ENCODE measurements around the gene MRPL37. TPM values are rescaled to one million over a fixed set of nuclear protein-coding genes. Genes with fewer than 3 reads are reported as not detected.

MRPL37 gene
- 126 and 129 TPM in 2 replicates for total RNA-seq (2021; fragmentation: NEBNext Ultra II Directional; extraction: Animal tissue kit (Norgen Biotek cat#: 25700))
- polyA plus RNA-seq (2011; rRNA removed): 45.5 and 66.6 TPM in 2 replicates
- 50.6 TPM for polyA plus RNA-seq (2011; cell fraction: cytosol; rRNA removed)
- 44.3 TPM for polyA plus RNA-seq (2011; cell fraction: nucleus; rRNA removed)
- 139 to 155 TPM (median 151 TPM) in 4 replicates for polyA plus RNA-seq (2012, experiment 1 of 2)
- 260 TPM for polyA plus RNA-seq (2012, experiment 2 of 2)
- 113 TPM for polyA plus RNA-seq (2013, experiment 1 of 2)
- polyA plus RNA-seq (2013, experiment 2 of 2): 115 TPM
- polyA minus RNA-seq (2011; rRNA and poly(A)+ RNA removed): 36.0 and 42.4 TPM in 2 replicates
- 23.6 TPM for polyA minus RNA-seq (2011; cell fraction: cytosol; rRNA and poly(A)+ RNA removed)
- polyA minus RNA-seq (2011; cell fraction: nucleus; rRNA and poly(A)+ RNA removed): 26.2 TPM
- long read RNA-seq, experiment 1, transcript MRPL37-202 (7 exons, 1,483 nt): major isoform, 140 of 205 reads
- long read RNA-seq, experiment 1, partial matches to known transcripts: 50 of 205 reads
- long read RNA-seq, experiment 1, other reads (novel, unspliced or antisense): 14 of 205 reads
- long read RNA-seq, experiment 2, partial matches to known transcripts: 4 of 11 reads
- long read RNA-seq, experiment 2, other reads (novel, unspliced or antisense): 4 of 11 reads

DNA sequence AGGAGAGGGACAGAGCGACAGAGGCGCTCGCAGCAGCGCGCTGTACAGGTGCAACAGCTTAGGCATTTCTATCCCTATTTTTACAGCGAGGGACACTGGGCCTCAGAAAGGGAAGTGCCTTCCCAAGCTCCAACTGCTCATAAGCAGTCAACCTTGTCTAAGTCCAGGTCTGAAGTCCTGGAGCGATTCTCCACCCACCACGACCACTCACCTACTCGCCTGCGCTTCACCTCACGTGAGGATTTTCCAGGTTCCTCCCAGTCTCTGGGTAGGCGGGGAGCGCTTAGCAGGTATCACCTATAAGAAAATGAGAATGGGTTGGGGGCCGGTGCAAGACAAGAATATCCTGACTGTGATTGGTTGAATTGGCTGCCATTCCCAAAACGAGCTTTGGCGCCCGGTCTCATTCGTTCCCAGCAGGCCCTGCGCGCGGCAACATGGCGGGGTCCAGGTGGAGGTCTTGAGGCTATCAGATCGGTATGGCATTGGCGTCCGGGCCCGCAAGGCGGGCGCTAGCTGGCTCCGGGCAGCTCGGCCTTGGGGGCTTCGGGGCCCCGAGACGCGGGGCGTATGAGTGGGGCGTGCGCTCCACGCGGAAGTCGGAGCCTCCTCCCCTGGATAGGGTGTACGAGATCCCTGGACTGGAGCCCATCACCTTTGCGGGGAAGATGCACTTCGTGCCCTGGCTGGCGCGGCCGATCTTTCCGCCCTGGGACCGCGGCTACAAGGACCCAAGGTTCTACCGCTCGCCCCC is at the start of gene MRPL37, which contains the start of gene CYB5RL:
MRPL37 (plus strand) TSS at position 403 of the 754 bp plus-strand sequence; CDS start at position 480, 77 bp downstream.
CYB5RL (minus strand) TSS at position 266 of the 754 bp plus-strand sequence. CDS start 4,414 bp downstream, outside the sequence.
- H4K5ac ChIP-seq (ENCODE audit: insufficient read length, low read depth, low read length): no peak within 1 kb of the TSS
- no peak within 1 kb of the TSS for H2AK5ac ChIP-seq (ENCODE audit: low read depth, low read length)
- POLR2A ChIA-PET (ENCODE audit: partially characterized antibody): interaction anchor here (0.8 to 5.3 kb wide), 26 partner anchors 10 to 411 kb away, joined by 3 to 50 read pairs (median 3); no protein-coding TSS in a partner anchor
- FAIRE-seq (peak; percentile 48), DNase-seq (ENCODE audit: low read depth in 1 of 2, low spot score in 2 of 2) (peak; percentile 73 to 91)
- peak within 1 kb of the TSS; percentile 80 to 93 (median 92) for H3K9ac ChIP-seq (replicated peaks in 1 of 4; ENCODE audit: extremely low read depth in 1 of 4, low read depth in 3 of 4, low read length in 3 of 4)
- CTCF ChIA-PET (ENCODE audit: partially characterized antibody): interaction anchor here (0.6 to 4.0 kb wide), 14 partner anchors 11 to 204 kb away, joined by 3 to 16 read pairs (median 3); no protein-coding TSS in a partner anchor
- H4K20me1 ChIP-seq (replicated peaks in 1 of 2; ENCODE audit: control insufficient read depth in 1 of 2, insufficient read depth in 2 of 2, low read length in 2 of 2): no peaks in the 10 kb centered on the region
- no peak within 1 kb of the TSS for H3K4ac ChIP-seq (replicated peaks; ENCODE audit: insufficient read length, low read depth, low read length)
- peak within 1 kb of the TSS; percentile 44 for H2BK120ac ChIP-seq (replicated peaks; ENCODE audit: low read depth, low read length)
- H3K27me3 ChIP-seq (replicated peaks in 1 of 4; ENCODE audit: control insufficient read depth in 3 of 4, extremely low read depth in 1 of 4, insufficient read depth in 3 of 4, low read length in 3 of 4): no peaks in the 10 kb centered on the region
- H2AFZ ChIP-seq (ENCODE audit: low read length): peak within 1 kb of the TSS; percentile 97
- peak within 1 kb of the TSS; percentile 98; the same call in 1 of the 2 replicates for H4K8ac ChIP-seq (ENCODE audit: extremely low read depth, insufficient read depth, low read length)
- H3K4me2 ChIP-seq (ENCODE audit: insufficient read depth in 1 of 2, low read depth in 2 of 2, low read length in 2 of 2): peak within 1 kb of the TSS; percentile 83 to 100
- H2BK15ac ChIP-seq (ENCODE audit: low read length): peak within 1 kb of the TSS; percentile 2; the same call in 1 of the 2 replicates
- H3K79me2 ChIP-seq (ENCODE audit: control insufficient read depth in 1 of 2, insufficient read depth in 2 of 2, low read length in 2 of 2): peaks cover 12 to 32% of the 10 kb centered on the region in 2 experiments
- H3K27ac ChIP-seq (ENCODE audit: low read depth, low read length): peak within 1 kb of the TSS; percentile 84
- H3K56ac ChIP-seq (replicated peaks; ENCODE audit: insufficient read length, low read depth, low read length): peak within 1 kb of the TSS; percentile 47
- H3K4me1 ChIP-seq (replicated peaks in 1 of 4; ENCODE audit: control insufficient read depth in 3 of 4, insufficient read depth in 4 of 4, low read length in 3 of 4): peaks cover 0 to 13% (median 6%) of the 10 kb centered on the region in 4 experiments; a peak in 6 of 7 replicates
- H3K14ac ChIP-seq (ENCODE audit: insufficient read length): no peak within 1 kb of the TSS
- H3K23ac ChIP-seq (ENCODE audit: insufficient read length): no peak within 1 kb of the TSS
- H3K9me3 ChIP-seq (ENCODE audit: insufficient read depth in 2 of 2, low read depth in 1 of 2, low read length in 1 of 2): no peaks in the 10 kb centered on the region
- peak within 1 kb of the TSS; percentile 29 for H4K91ac ChIP-seq (replicated peaks; ENCODE audit: insufficient read length, low read length)
- WGBS, 2 experiments (ENCODE audit: extremely low coverage in 1 of 2, insufficient coverage in 1 of 2, insufficient read length in 1 of 2, insufficient replicate concordance in 2 of 2, low coverage in 1 of 2, low lambda C conversion rate in 2 of 2, missing lambda C conversion rate in 1 of 2): 1% methylated on average over 46 of the region's 51 CpGs; no CpG with 5 or more reads in 1 of the 2 experiments
- peaks cover 4% of the 10 kb centered on the region for H3K79me1 ChIP-seq (ENCODE audit: low read depth, low read length)
- H3K23me2 ChIP-seq (ENCODE audit: low read depth, low read length): peaks cover 9% of the 10 kb centered on the region
- peak within 1 kb of the TSS; percentile 39; the same call in 1 of the 2 replicates for H3K18ac ChIP-seq (ENCODE audit: extremely low read depth, low read length)
- H3K4me3 ChIP-seq (ENCODE audit: extremely low read depth in 1 of 4, insufficient read depth in 2 of 4, low read depth in 3 of 4, low read length in 4 of 4): peak within 1 kb of the TSS; percentile 91 to 99 (median 96)
- no peak within 1 kb of the TSS for H2BK20ac ChIP-seq (ENCODE audit: low read length)
- H2BK5ac ChIP-seq (ENCODE audit: low read depth, low read length): peak within 1 kb of the TSS; percentile 77
- H3K36me3 ChIP-seq (ENCODE audit: control insufficient read depth in 2 of 4, insufficient read depth in 4 of 4, low read length in 3 of 4): peaks cover 0 to 13% (median 3%) of the 10 kb centered on the region in 4 experiments; a peak in 4 of 8 replicates
- H2BK12ac ChIP-seq (ENCODE audit: low read depth, low read length): 0 out of 2 replicates have a peak within 1 kb of the TSS, but pooled peaks have one; percentile 29
- TF ChIP-seq POLR2A (IDR thresholded peaks at IDR 0.05; ENCODE audit: control extremely low read depth in 1 of 2, low read depth in 2 of 2, low read length in 2 of 2) (peak; percentile 78 to 98), CHD1 (IDR thresholded peaks at IDR 0.05; ENCODE audit: low read depth, low read length) (no peak), ZNF274 (IDR thresholded peaks at IDR 0.05; ENCODE audit: borderline replicate concordance, extremely low read depth, low read length) (no peak), BCL11A (IDR thresholded peaks at IDR 0.05; ENCODE audit: low read depth in 2 of 2, low read length in 2 of 2) (no peak), RFX5 (IDR thresholded peaks at IDR 0.05; ENCODE audit: borderline replicate concordance, low read depth, low read length) (no peak), EZH2 (IDR thresholded peaks at IDR 0.05; ENCODE audit: low read depth, low read length, severe bottlenecking) (no peak), HDAC6 (IDR thresholded peaks at IDR 0.05; ENCODE audit: low read depth, low read length) (no peak), TEAD4 (IDR thresholded peaks at IDR 0.05; ENCODE audit: low read depth, low read length) (no peak), TAF1 (IDR thresholded peaks at IDR 0.05; ENCODE audit: low read depth, low read length) (peak; percentile 97)

All from H1 (cell line).